ENCODE results near the gene SYNPR.

Gene SYNPR

GRCh38 chr3:63470745-63471144 is 192.6 kb downstream of the SYNPR start:
- H3K4me1 ChIP-seq (ENCODE audit: low read length) = no peaks in the 10 kb centered on the region
- H3K27me3 ChIP-seq (ENCODE audit: low read depth, low read length) = no peaks in the 10 kb centered on the region
- no peak overlapping the region for H3K27ac ChIP-seq (ENCODE audit: low read length)
- no peak overlapping the region for H3K4me3 ChIP-seq (ENCODE audit: low read length)
- no peaks in the 10 kb centered on the region for H3K36me3 ChIP-seq (replicated peaks; ENCODE audit: low read depth, low read length)
- H3K4me2 ChIP-seq (ENCODE audit: low read length) = no peak overlapping the region
- H2AFZ ChIP-seq (ENCODE audit: low read depth, low read length) = no peak overlapping the region
- no peaks in the 10 kb centered on the region for H3K9me3 ChIP-seq (ENCODE audit: insufficient read depth, low read length)
- no peaks in the 10 kb centered on the region for H4K20me1 ChIP-seq (ENCODE audit: insufficient read depth, low read length)
- no peak for TF ChIP-seq EZH2phosphoT487 (IDR thresholded peaks at IDR 0.05; ENCODE audit: low read depth)
- TF ChIP-seq CTCF (IDR thresholded peaks at IDR 0.05; ENCODE audit: low read depth, low read length) = no peak
- H3K79me2 ChIP-seq (ENCODE audit: low read length) = no peaks in the 10 kb centered on the region
- no peak overlapping the region for H3K9ac ChIP-seq (ENCODE audit: low read length)

- Histone ChIP-seq H3K79me2 (ENCODE audit: low read length) (no peaks in the 10 kb centered on the region), H3K27me3 (ENCODE audit: low read depth, low read length) (no peaks in the 10 kb centered on the region), H2AFZ (ENCODE audit: low read depth, low read length) (no peak overlapping the region), H3K4me2 (ENCODE audit: low read length) (no peak overlapping the region), H3K4me1 (ENCODE audit: low read length) (no peaks in the 10 kb centered on the region), H3K27ac (ENCODE audit: low read length) (no peak overlapping the region), H3K9ac (ENCODE audit: low read length) (no peak overlapping the region), H3K9me3 (ENCODE audit: insufficient read depth, low read length) (no peaks in the 10 kb centered on the region), H3K36me3 (replicated peaks; ENCODE audit: low read depth, low read length) (no peaks in the 10 kb centered on the region), H3K4me3 (ENCODE audit: low read length) (no peak overlapping the region), H4K20me1 (ENCODE audit: insufficient read depth, low read length) (no peaks in the 10 kb centered on the region)
- TF ChIP-seq EZH2phosphoT487 (IDR thresholded peaks at IDR 0.05; ENCODE audit: low read depth) (no peak), CTCF (IDR thresholded peaks at IDR 0.05; ENCODE audit: low read depth, low read length) (no peak)
Measured at GRCh38 chr3:63471781-63472180, 193.7 kb downstream of the SYNPR start.

GRCh38 chr3:63473641-63474166 is 195.6 kb downstream of the SYNPR start:
- Histone ChIP-seq H3K4me1 (ENCODE audit: low read length) (no peaks in the 10 kb centered on the region), H4K20me1 (ENCODE audit: insufficient read depth, low read length) (no peaks in the 10 kb centered on the region), H3K27ac (ENCODE audit: low read length) (no peak overlapping the region), H2AFZ (ENCODE audit: low read depth, low read length) (no peak overlapping the region), H3K27me3 (ENCODE audit: low read depth, low read length) (no peaks in the 10 kb centered on the region), H3K4me2 (ENCODE audit: low read length) (no peak overlapping the region), H3K9me3 (ENCODE audit: insufficient read depth, low read length) (no peaks in the 10 kb centered on the region), H3K79me2 (ENCODE audit: low read length) (no peaks in the 10 kb centered on the region), H3K36me3 (replicated peaks; ENCODE audit: low read depth, low read length) (no peaks in the 10 kb centered on the region), H3K9ac (ENCODE audit: low read length) (no peak overlapping the region), H3K4me3 (ENCODE audit: low read length) (no peak overlapping the region)
- TF ChIP-seq CTCF (IDR thresholded peaks at IDR 0.05; ENCODE audit: low read depth, low read length) = no peak
- no peak for TF ChIP-seq EZH2phosphoT487 (IDR thresholded peaks at IDR 0.05; ENCODE audit: low read depth)

- TF ChIP-seq EZH2phosphoT487 (IDR thresholded peaks at IDR 0.05; ENCODE audit: low read depth) = no peak
- no peak for TF ChIP-seq CTCF (IDR thresholded peaks at IDR 0.05; ENCODE audit: low read depth, low read length)
- no peaks in the 10 kb centered on the region for H3K9me3 ChIP-seq (ENCODE audit: insufficient read depth, low read length)
- H3K4me2 ChIP-seq (ENCODE audit: low read length) = no peak overlapping the region
- H3K27ac ChIP-seq (ENCODE audit: low read length) = no peak overlapping the region
- no peak overlapping the region for H2AFZ ChIP-seq (ENCODE audit: low read depth, low read length)
- H3K4me3 ChIP-seq (ENCODE audit: low read length) = no peak overlapping the region
- H3K4me1 ChIP-seq (ENCODE audit: low read length) = no peaks in the 10 kb centered on the region
- no peaks in the 10 kb centered on the region for H3K27me3 ChIP-seq (ENCODE audit: low read depth, low read length)
- H3K9ac ChIP-seq (ENCODE audit: low read length) = no peak overlapping the region
- H4K20me1 ChIP-seq (ENCODE audit: insufficient read depth, low read length) = no peaks in the 10 kb centered on the region
- no peaks in the 10 kb centered on the region for H3K79me2 ChIP-seq (ENCODE audit: low read length)
- H3K36me3 ChIP-seq (replicated peaks; ENCODE audit: low read depth, low read length) = no peaks in the 10 kb centered on the region
Measured at GRCh38 chr3:63474828-63475518, 196.9 kb downstream of the SYNPR start.
